Adipocyte (in vitro differentiated cells): ENCODE measurements around the gene RTN4.

Experiments
- DNase-seq: peaks from one replicate; pipeline ENCODE4 v3.0.0-alpha.2; 2015; ENCODE audit warnings: low read depth
- H3K27me3 ChIP-seq: replicated peaks from 2 replicates; pipeline ENCODE4 v1.7.0; 2013; ENCODE audit warnings: mild to moderate bottlenecking, low read length, moderate library complexity; ENCODE audit not compliant: control insufficient read depth, insufficient read depth
- H3K36me3 ChIP-seq: 2 replicates; pipeline ENCODE4 v1.7.0; 2013; ENCODE audit warnings: low read length, mild to moderate bottlenecking, moderate library complexity; ENCODE audit not compliant: control insufficient read depth, insufficient read depth, severe bottlenecking
- H3K4me1 ChIP-seq: 2 replicates; pipeline ENCODE4 v1.7.0; 2013; ENCODE audit warnings: mild to moderate bottlenecking, low read length, moderate library complexity; ENCODE audit not compliant: control insufficient read depth, insufficient read depth
- H3K4me3 ChIP-seq: 2 replicates; pipeline ENCODE4 v1.7.0; 2013; ENCODE audit warnings: mild to moderate bottlenecking, low read length, moderate library complexity
- H3K9ac ChIP-seq: 2 replicates; pipeline ENCODE4 v1.7.0; 2013; ENCODE audit warnings: mild to moderate bottlenecking, low read length, moderate library complexity
- H3K9me3 ChIP-seq: 2 replicates; pipeline ENCODE4 v1.7.0; 2013; ENCODE audit warnings: mild to moderate bottlenecking, low read length, moderate library complexity; ENCODE audit not compliant: control insufficient read depth

RTN4 gene

GRCh38 chr2:54981385-54981784, 68.9 kb downstream of the RTN4 start:
- H3K36me3 ChIP-seq: peaks cover 68% of the 10 kb centered on the region
- no peaks in the 10 kb centered on the region for H3K9me3 ChIP-seq
- peaks cover 74% of the 10 kb centered on the region for H3K4me1 ChIP-seq
- DNase-seq: no peak
- no peak overlapping the region for H3K4me3 ChIP-seq
- no peaks in the 10 kb centered on the region for H3K27me3 ChIP-seq
- H3K9ac ChIP-seq: no peak overlapping the region

GRCh38 chr2:54979321-54980044, 70.8 kb downstream of the RTN4 start:
- H3K4me3 ChIP-seq: no peak overlapping the region
- no peaks in the 10 kb centered on the region for H3K9me3 ChIP-seq
- peaks cover 66% of the 10 kb centered on the region for H3K36me3 ChIP-seq
- peaks cover 82% of the 10 kb centered on the region for H3K4me1 ChIP-seq
- no peaks in the 10 kb centered on the region for H3K27me3 ChIP-seq
- no peak for DNase-seq
- peak overlapping the region; percentile 14 for H3K9ac ChIP-seq

GRCh38 chr2:54977149-54977548, 73.1 kb downstream of the RTN4 start:
- peaks cover 77% of the 10 kb centered on the region for H3K4me1 ChIP-seq
- peaks cover 72% of the 10 kb centered on the region for H3K36me3 ChIP-seq
- no peaks in the 10 kb centered on the region for H3K9me3 ChIP-seq
- no peaks in the 10 kb centered on the region for H3K27me3 ChIP-seq
- no peak overlapping the region for H3K4me3 ChIP-seq
- H3K9ac ChIP-seq: no peak overlapping the region
- DNase-seq: no peak

GRCh38 chr2:54975598-54976492, 74.4 kb downstream of the RTN4 start:
- no peak for DNase-seq
- Histone ChIP-seq H3K9ac (no peak overlapping the region), H3K4me3 (no peak overlapping the region), H3K4me1 (peaks cover 68% of the 10 kb centered on the region), H3K36me3 (peaks cover 74% of the 10 kb centered on the region), H3K9me3 (no peaks in the 10 kb centered on the region), H3K27me3 (no peaks in the 10 kb centered on the region)

GRCh38 chr2:54975175-54975574, 75.1 kb downstream of the RTN4 start:
- no peak for DNase-seq
- Histone ChIP-seq H3K27me3 (no peaks in the 10 kb centered on the region), H3K9ac (no peak overlapping the region), H3K36me3 (peaks cover 74% of the 10 kb centered on the region), H3K4me3 (no peak overlapping the region), H3K9me3 (no peaks in the 10 kb centered on the region), H3K4me1 (peaks cover 62% of the 10 kb centered on the region)

GRCh38 chr2:54969940-54970338, 80.3 kb downstream of the RTN4 start:
- H3K4me1 ChIP-seq: peaks cover 28% of the 10 kb centered on the region
- no peak overlapping the region for H3K4me3 ChIP-seq
- no peaks in the 10 kb centered on the region for H3K9me3 ChIP-seq
- no peak overlapping the region for H3K9ac ChIP-seq
- DNase-seq: no peak
- H3K36me3 ChIP-seq: peaks cover 73% of the 10 kb centered on the region
- H3K27me3 ChIP-seq: no peaks in the 10 kb centered on the region

GRCh38 chr2:54969295-54969939, 80.8 kb downstream of the RTN4 start:
- no peaks in the 10 kb centered on the region for H3K27me3 ChIP-seq
- peaks cover 25% of the 10 kb centered on the region for H3K4me1 ChIP-seq
- H3K4me3 ChIP-seq: no peak overlapping the region
- DNase-seq: no peak
- H3K9me3 ChIP-seq: no peaks in the 10 kb centered on the region
- peaks cover 68% of the 10 kb centered on the region for H3K36me3 ChIP-seq
- no peak overlapping the region for H3K9ac ChIP-seq

- DNase-seq: no peak
- Histone ChIP-seq H3K9me3 (no peaks in the 10 kb centered on the region), H3K27me3 (no peaks in the 10 kb centered on the region), H3K36me3 (peaks cover 61% of the 10 kb centered on the region), H3K4me3 (no peak overlapping the region), H3K9ac (no peak overlapping the region), H3K4me1 (peaks cover 26% of the 10 kb centered on the region)
Observed at GRCh38 chr2:54968561-54969218, 81.6 kb downstream of the RTN4 start.

- H3K36me3 ChIP-seq: peaks cover 53% of the 10 kb centered on the region
- no peak overlapping the region for H3K9ac ChIP-seq
- no peak overlapping the region for H3K4me3 ChIP-seq
- no peaks in the 10 kb centered on the region for H3K27me3 ChIP-seq
- peaks cover 21% of the 10 kb centered on the region for H3K4me1 ChIP-seq
- DNase-seq: no peak
- no peaks in the 10 kb centered on the region for H3K9me3 ChIP-seq
Observed at GRCh38 chr2:54967759-54968365, 82.4 kb downstream of the RTN4 start.

GRCh38 chr2:54967269-54967668, 83.0 kb downstream of the RTN4 start:
- Histone ChIP-seq H3K4me3 (no peak overlapping the region), H3K9ac (no peak overlapping the region), H3K9me3 (no peaks in the 10 kb centered on the region), H3K4me1 (peaks cover 17% of the 10 kb centered on the region), H3K27me3 (no peaks in the 10 kb centered on the region), H3K36me3 (peaks cover 47% of the 10 kb centered on the region)
- no peak for DNase-seq
